Stimulated activated naive CD8-positive, alpha-beta T cell treated with anti-CD3 and anti-CD28 coated beads, Interleukin-15, Interleukin-2, amounts not matched to agents 100 ng/mL and 50 ng/mL, for 24 hours (primary cell): ENCODE results near the gene OXLD1.
A peak's percentile ranks its signal among the peaks of the same experiment; 100 is the strongest.

Source experiments
- H3K27ac Mint-ChIP-seq: one replicate; pipeline ENCODE4 v1.8.0; 2021; ENCODE audit warnings: mild to moderate bottlenecking, mixed read lengths
- H3K27me3 Mint-ChIP-seq: one replicate; pipeline ENCODE4 v1.8.0; 2021; ENCODE audit warnings: mixed read lengths
- H3K36me3 Mint-ChIP-seq: one replicate; pipeline ENCODE4 v1.8.0; 2021; ENCODE audit warnings: low read depth, mixed read lengths
- H3K4me1 Mint-ChIP-seq: one replicate; pipeline ENCODE4 v1.8.0; 2021; ENCODE audit warnings: low read depth, mixed read lengths
- H3K4me3 Mint-ChIP-seq: one replicate; pipeline ENCODE4 v1.8.0; 2021; ENCODE audit warnings: mild to moderate bottlenecking, mixed read lengths
- H3K9me3 Mint-ChIP-seq: one replicate; pipeline ENCODE4 v1.8.0; 2021; ENCODE audit warnings: mixed read lengths

Gene OXLD1

GRCh38 chr17:81666342-81667191 is at the start of gene OXLD1, which contains the start of gene CCDC137:
Gene OXLD1 (minus strand): TSS chr17:81666605. CDS start chr17:81666577, 28 bp downstream.
Gene CCDC137 (plus strand): TSS chr17:81666737. CDS start chr17:81666767, 30 bp downstream.
- peaks cover 48% of the 10 kb centered on the region for H3K4me1 Mint-ChIP-seq
- peak within 1 kb of the TSS; percentile 94 for H3K4me3 Mint-ChIP-seq
- peak within 1 kb of the TSS; percentile 96 for H3K27ac Mint-ChIP-seq
- H3K9me3 Mint-ChIP-seq = no peaks in the 10 kb centered on the region
- peaks cover 44% of the 10 kb centered on the region for H3K36me3 Mint-ChIP-seq
- no peaks in the 10 kb centered on the region for H3K27me3 Mint-ChIP-seq

GRCh38 chr17:81715107-81715871 is 48.9 kb upstream of the OXLD1 start:
- Mint-ChIP-seq H3K9me3 (no peaks in the 10 kb centered on the region), H3K4me3 (no peak overlapping the region), H3K36me3 (no peaks in the 10 kb centered on the region), H3K27ac (no peak overlapping the region), H3K27me3 (no peaks in the 10 kb centered on the region), H3K4me1 (peaks cover 24% of the 10 kb centered on the region)

- no peak overlapping the region for H3K4me3 Mint-ChIP-seq
- no peaks in the 10 kb centered on the region for H3K36me3 Mint-ChIP-seq
- peaks cover 30% of the 10 kb centered on the region for H3K4me1 Mint-ChIP-seq
- H3K27ac Mint-ChIP-seq = no peak overlapping the region
- no peaks in the 10 kb centered on the region for H3K27me3 Mint-ChIP-seq
- H3K9me3 Mint-ChIP-seq = no peaks in the 10 kb centered on the region
Observed at GRCh38 chr17:81714412-81715106, 48.2 kb upstream of the OXLD1 start.

DNA sequence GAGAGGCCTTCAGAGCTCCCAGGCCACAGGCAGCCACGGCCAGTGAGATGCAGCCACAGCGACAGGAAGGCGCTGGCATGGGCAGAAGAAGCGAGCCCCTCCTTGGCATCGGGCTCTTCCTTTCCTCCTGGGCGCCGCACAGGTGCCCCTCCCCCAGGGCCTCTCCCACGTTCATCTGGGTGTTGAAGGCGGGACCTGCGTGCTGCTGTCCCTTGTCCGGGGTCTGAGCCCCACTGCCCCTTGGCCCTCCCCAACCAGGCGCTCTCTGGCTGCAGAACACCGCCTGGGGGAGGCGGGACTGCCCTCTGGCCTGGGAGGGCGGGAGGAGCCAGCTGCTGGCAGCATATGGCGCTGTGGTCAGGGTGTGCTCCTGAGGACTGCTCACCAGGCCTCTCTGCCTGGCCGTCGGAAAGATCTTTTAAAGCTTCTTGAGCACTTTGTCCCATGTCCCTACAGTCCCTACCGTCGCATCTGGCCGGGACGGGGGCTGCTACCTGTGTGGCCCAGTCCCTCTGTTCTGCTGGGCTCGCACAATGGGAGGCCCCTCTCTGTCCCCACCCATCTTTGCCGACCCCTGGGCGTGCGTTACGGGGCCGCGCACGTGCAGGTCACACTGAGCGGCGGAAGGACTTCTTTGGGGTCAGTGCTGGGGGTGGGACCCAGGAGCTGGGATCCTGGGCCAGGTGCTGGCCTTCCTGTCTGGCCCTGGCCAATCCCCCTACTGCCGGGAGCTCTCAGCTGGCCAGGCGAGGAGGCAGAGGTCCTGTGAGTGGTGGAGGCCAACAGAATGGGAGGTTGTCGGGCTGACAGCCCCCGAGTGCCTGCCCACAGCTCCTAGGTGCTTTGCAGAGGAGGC is 47.4 kb upstream of the OXLD1 start:
- Mint-ChIP-seq H3K27me3 (no peaks in the 10 kb centered on the region), H3K4me1 (peaks cover 30% of the 10 kb centered on the region), H3K4me3 (peak overlapping the region; percentile 94), H3K9me3 (no peaks in the 10 kb centered on the region), H3K27ac (no peak overlapping the region), H3K36me3 (peaks cover 4% of the 10 kb centered on the region)

DNA sequence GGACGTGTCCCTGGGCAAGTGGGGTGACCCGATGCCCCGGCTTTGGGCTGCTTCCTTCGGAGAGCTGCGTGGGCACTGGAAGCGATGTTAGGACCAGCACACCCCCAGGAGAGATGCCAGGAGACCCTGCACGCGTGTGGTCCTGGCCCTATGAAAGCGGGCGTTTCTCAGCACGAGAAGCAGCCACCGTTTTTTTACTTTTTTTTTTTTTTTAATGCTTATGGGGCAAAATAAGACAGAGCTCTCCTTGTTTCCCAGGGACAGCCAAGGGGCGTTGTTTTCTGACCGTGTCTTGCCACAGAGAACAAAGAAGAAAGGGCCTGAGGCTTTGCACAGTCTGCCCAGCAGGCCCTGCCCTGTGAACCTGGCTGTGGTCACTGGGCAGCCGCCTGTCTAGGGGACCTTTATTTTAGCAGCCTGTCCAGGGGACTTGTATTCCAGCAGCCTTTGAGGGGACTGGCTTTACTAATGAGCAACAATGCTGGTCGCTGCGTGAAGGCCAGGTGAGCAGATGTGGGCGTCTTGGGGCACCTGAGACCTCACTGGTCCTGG is 46.7 kb upstream of the OXLD1 start:
- peak overlapping the region; percentile 87 for H3K27ac Mint-ChIP-seq
- H3K36me3 Mint-ChIP-seq = peaks cover 5% of the 10 kb centered on the region
- H3K4me1 Mint-ChIP-seq = peaks cover 30% of the 10 kb centered on the region
- H3K4me3 Mint-ChIP-seq = peak overlapping the region; percentile 94
- no peaks in the 10 kb centered on the region for H3K9me3 Mint-ChIP-seq
- H3K27me3 Mint-ChIP-seq = no peaks in the 10 kb centered on the region

- Mint-ChIP-seq H3K9me3 (no peaks in the 10 kb centered on the region), H3K4me1 (peaks cover 30% of the 10 kb centered on the region), H3K4me3 (peak overlapping the region; percentile 94), H3K27ac (peak overlapping the region; percentile 87), H3K27me3 (no peaks in the 10 kb centered on the region), H3K36me3 (peaks cover 5% of the 10 kb centered on the region)
Observed at GRCh38 chr17:81712468-81713003, 46.1 kb upstream of the OXLD1 start.

DNA sequence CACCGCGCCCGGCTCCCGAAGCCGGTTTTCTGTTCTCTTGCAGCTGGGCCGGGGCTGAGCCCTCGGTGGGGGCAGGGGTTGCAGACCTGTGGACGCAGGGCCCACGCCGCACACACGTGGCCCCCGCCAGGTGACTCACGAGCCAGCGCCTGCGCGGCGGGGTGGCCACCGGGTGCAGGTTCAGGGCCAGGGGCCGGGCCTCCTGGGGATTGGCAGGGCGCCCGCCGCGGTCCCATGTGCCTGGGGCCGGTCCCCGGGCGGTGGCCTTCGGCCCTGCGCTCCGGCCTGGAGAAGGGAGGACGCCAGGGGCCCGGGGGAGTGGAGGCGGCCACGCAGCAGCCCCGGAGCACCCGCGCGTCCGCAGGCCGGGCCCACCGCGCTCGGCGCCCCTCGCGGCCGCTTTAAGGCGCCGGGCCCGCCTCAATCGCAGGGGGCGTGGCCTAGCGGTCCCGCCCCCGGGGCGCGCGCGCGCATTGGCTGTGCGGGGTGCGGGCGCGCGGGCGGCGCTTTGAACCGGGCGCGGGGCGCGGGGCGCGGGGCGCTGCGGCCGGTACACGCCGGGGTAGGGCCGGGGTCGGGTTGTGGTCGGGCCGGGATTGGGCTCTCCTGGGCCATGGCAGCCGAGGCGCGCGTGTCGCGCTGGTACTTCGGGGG is 45.5 kb upstream of the OXLD1 start, which contains the start of gene SLC25A10:
Gene SLC25A10, plus strand, starts transcription at position 471 of the 654 bp plus-strand sequence. Its CDS starts 143 bp downstream, at position 614.
- Mint-ChIP-seq H3K36me3 (peaks cover 10% of the 10 kb centered on the region), H3K4me3 (peak within 1 kb of the TSS; percentile 94), H3K27ac (peak within 1 kb of the TSS; percentile 87), H3K9me3 (no peaks in the 10 kb centered on the region), H3K27me3 (no peaks in the 10 kb centered on the region), H3K4me1 (peaks cover 30% of the 10 kb centered on the region)

GRCh38 chr17:81710514-81711308 is 44.3 kb upstream of the OXLD1 start:
- peak overlapping the region; percentile 79 for H3K4me3 Mint-ChIP-seq
- H3K27me3 Mint-ChIP-seq = no peaks in the 10 kb centered on the region
- no peaks in the 10 kb centered on the region for H3K9me3 Mint-ChIP-seq
- H3K27ac Mint-ChIP-seq = peak overlapping the region; percentile 83
- peaks cover 22% of the 10 kb centered on the region for H3K36me3 Mint-ChIP-seq
- peaks cover 37% of the 10 kb centered on the region for H3K4me1 Mint-ChIP-seq

DNA sequence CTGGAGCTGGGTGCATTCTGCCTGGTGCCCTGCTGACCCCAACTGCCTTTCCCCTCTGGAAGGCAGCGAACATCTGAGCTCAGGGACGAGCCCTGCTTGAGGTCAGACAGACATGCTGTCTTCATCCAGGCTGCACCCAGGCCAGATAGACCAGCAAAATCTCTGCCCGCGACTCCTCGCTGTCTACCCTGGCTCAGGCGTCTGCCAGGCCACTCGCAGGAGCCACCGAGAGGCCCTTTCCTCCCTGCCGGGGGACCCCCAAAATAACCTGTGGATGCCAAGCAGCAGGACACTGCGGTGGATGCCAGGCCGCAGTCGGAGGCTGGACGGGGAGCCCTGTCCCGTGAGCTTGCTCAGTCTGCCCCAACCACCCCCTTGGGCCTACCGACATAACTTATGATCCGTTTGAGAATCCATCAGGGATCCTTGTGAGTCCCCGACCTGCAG is 42.4 kb upstream of the OXLD1 start:
- Mint-ChIP-seq H3K4me1 (peaks cover 52% of the 10 kb centered on the region), H3K4me3 (no peak overlapping the region), H3K27ac (no peak overlapping the region), H3K36me3 (peaks cover 35% of the 10 kb centered on the region), H3K27me3 (no peaks in the 10 kb centered on the region), H3K9me3 (no peaks in the 10 kb centered on the region)

GRCh38 chr17:81707725-81708646 is 41.6 kb upstream of the OXLD1 start:
- H3K4me1 Mint-ChIP-seq = peaks cover 47% of the 10 kb centered on the region
- H3K36me3 Mint-ChIP-seq = peaks cover 35% of the 10 kb centered on the region
- no peaks in the 10 kb centered on the region for H3K27me3 Mint-ChIP-seq
- no peak overlapping the region for H3K27ac Mint-ChIP-seq
- no peak overlapping the region for H3K4me3 Mint-ChIP-seq
- no peaks in the 10 kb centered on the region for H3K9me3 Mint-ChIP-seq

GRCh38 chr17:81706757-81707624 is 40.6 kb upstream of the OXLD1 start:
- H3K4me1 Mint-ChIP-seq = peaks cover 45% of the 10 kb centered on the region
- H3K4me3 Mint-ChIP-seq = no peak overlapping the region
- H3K9me3 Mint-ChIP-seq = no peaks in the 10 kb centered on the region
- peaks cover 43% of the 10 kb centered on the region for H3K36me3 Mint-ChIP-seq
- no peaks in the 10 kb centered on the region for H3K27me3 Mint-ChIP-seq
- no peak overlapping the region for H3K27ac Mint-ChIP-seq
